Renal cortical epithelial cell (primary cell): Measurements from ENCODE around the gene KIF23. TPM values are rescaled to one million over a fixed set of nuclear protein-coding genes. Genes with fewer than 3 reads are reported as not detected.
A peak's percentile ranks its signal among the peaks of the same experiment; 100 is the strongest.

Experiments
- DNase-seq: peaks from one replicate; pipeline ENCODE4 v3.0.0-alpha.2; 2011; ENCODE audit warnings: low read depth
- total RNA-seq: library from RNA; depleted of rRNA; stranded (reverse); fragments of >200 nt; gene quantifications from 2 replicates; pipeline ENCODE4 v1.2.3, GENCODE V29; 2014

Gene KIF23
- total RNA-seq, 1 donor from 2014 or later = 5.8 TPM

DNA sequence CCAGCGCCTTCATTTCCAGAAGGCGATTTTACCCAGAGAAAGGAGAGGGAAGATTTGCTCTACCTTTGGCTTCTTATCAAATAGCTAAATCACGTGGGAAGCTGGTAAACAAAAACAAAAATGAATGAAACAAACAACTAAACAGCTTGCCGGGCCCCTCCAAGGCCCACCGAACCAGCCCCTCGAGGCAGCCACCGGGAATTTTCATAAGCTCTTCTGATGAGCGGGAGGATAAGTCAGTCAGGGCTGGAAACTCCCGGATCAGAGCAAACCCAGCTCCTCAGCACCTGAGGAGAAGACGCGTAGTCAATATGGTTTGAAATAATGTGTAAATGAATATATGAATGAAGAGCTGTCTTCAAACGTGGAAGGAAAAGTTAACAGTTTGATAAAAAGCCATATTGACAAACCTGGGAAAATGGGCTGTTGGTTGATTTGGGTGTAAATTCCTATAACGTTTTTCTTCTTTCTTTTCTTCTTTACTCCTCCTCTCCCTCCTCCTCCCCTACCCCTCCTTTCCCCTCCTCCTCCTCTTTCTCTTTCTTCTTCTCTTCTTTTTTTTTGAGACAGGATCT, 49.1 kb downstream of the KIF23 start:
- DNase-seq = no peak

DNA sequence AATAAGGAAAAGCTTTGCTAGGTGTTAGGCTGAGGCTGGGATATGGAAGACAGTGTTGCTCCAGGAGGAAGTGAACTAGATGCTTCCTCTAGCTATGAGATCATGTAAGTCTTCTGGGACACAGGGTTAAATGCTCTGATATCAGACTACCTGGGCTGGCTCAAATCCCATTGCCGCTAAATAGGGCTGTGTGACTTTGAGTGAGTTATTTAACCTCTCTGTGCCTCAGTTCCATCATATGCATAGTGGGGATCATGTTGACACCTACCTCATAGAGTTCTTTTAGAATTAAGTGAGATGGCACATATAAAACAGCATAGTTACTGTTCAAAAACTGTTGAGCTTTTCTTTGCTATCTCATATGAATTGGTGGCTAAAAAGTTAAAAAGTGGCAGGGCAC, 51.1 kb downstream of the KIF23 start:
- DNase-seq = no peak

DNA sequence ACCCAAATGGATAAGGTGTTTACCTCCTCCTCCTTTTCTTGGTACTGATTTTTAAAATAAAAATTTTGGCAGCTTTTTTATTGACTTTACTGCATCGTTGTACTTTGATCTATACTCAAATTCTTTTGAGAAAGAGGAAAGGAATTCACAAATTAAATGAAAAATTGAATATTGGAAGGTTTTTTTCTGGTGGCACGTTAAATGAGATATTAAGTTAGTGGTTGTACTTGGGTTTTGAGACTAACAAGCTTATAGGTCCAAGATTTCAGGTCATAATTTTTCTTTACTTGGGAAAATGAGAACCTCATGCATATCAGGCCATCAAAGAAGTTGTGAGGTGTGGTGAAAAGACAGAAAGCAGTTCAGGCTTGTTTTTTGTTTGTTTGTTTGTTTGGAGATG, 52.6 kb downstream of the KIF23 start:
- no peak for DNase-seq

DNA sequence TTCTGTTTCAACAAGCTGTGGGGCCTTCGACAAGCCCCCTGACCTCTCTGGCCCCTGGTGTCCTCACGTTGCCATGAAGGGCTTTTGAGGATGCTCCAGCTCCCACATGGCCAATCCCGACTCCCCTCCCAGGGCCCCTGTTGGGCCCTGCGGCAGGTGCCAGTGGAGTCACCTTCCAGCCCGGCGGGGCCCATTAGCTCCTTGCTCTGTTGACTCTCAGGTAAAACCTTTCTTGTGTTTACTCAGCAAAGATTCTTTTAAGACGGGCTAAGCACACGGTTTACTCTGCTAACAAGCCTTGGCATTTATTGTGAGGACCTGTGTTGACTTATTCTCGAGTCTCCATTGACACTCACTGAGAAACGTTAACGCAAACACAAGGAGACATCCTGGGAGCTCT, 53.5 kb downstream of the KIF23 start:
- DNase-seq = no peak

DNA sequence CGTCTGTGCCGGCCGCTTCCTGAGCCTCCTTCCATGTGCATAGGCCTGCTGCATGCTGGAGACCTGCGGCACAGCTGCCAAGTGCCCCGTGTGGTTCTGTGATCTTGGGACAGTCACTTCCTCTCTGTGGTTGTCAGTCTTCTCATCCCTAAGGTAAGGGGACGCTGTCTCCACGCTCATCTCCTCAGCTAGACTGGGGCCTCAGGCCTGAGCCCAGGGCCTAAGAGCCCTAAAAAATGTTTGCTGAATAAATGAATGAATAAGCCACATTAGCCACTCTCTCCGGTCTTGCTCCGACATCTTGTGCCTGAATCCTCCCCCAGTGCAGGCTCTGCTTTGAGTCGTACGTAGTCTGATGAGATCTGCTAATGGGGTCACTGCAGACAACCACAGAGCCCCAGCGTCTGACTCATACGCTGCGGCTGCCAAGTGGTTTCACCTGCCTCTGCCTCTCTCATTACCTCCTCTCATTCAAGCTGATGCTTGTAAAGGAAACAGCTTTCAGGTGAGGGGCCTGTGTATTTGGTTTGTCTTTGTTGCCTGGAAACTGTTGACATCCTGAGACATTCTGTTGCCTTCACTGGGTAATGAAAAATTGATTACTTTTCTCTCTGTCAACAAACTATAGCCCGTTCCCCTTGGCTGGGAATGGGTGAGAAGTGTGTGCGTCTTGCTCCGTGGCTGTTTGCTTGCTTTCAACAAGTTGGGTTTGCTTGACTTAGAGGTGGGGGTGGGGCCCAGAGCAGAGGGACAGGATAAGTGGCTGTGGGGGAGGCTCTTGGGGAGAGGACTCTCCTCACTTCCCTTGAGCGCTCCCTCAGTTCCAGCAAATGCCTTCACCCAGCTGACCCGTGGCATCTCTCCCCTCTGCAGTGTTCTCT, 54.3 kb downstream of the KIF23 start:
- DNase-seq = peak; percentile 94

DNA sequence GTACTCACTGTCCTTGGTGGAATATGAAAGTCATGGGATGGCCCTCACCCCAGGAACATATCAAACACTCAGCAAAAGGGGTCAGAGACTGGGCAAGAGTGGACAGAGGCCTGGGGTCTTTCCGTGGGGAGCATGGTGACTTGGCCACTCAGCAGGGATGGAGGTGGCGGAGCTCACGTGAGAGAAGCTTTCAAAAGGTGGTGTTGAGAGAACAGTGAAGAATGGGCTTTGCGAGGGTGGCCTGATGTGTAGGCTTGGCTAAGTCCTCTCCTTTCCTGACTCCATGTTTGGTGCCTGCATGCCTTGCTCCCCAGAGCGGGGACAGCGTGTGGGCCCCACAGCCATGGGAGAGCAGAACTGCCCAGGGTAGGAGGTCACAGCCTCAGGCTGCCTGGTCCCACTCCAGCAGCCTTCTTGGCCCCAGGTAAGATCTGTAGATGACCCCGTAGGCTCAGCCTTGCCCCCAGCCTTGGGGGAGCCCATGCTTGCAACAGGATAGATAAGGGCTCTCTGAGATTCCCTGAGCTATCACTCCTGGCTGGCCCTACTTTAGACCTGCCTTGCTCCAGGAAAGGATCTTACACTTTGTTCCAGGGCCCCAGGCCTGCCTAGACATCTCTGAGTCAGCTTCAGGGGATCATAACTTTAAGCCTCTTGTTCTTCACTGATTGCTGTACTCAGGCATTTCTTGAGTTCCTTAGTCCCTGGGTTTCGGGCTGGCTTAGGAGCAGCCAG, 55.5 kb downstream of the KIF23 start:
- peak; percentile 61 for DNase-seq

DNA sequence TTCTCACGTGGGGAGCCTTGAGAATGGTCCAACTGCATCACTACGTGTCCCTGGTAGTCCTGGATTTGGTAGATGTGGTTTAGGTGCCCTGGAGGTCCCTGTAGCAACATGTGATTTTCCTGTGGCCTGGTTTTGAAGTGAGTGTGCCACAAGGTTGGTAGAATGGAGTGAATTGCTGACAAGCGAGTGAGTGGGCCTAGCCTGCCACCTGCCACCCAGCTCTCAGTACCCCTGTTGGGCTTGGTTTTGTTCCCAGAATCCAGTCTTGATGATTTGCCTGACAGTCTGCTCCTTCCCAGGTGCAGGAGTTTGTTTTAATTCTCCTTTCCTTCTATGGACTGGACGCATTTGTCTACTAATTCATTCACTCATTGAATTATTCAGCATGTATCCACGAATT, 57.9 kb downstream of the KIF23 start:
- no peak for DNase-seq

DNA sequence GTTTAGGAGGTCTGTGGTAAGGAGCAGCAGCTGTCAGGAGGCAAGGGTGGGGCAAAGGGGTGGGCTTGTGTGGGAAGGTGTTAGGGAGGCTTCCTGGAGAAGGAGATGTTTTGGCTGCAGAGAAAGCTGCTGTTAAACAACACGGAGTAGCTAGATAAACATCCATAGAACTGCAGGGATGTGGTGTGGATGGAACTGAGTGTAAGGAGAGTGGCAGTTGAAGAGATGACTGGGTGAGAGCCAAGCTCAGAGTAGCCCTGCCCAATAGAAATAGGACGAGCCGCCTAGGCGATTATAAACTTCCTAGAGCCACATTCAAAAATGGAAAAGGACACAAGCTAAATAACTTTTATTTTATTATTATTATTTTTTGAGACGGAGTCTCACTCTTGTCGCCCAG, 58.4 kb downstream of the KIF23 start:
- no peak for DNase-seq

DNA sequence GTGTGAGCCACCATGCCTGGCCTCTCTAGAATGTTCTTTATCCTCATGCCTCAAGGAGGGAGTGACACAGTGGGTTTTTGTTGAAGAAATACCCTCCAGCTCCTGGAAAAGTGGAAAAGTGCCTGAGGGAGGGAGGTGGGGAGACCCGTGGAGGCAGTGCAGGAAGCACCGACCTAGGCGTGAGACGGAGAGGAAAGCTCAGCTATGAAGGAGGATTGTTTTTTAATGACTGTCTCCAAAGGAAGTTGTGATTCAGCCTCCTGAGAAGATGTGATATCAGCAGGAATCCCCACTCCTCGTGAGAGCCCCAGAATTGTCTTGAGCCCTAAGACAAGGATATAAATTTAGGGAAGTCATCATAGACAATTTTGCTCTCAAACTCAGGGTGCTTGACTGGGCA, 60.1 kb downstream of the KIF23 start:
- DNase-seq = no peak

DNA sequence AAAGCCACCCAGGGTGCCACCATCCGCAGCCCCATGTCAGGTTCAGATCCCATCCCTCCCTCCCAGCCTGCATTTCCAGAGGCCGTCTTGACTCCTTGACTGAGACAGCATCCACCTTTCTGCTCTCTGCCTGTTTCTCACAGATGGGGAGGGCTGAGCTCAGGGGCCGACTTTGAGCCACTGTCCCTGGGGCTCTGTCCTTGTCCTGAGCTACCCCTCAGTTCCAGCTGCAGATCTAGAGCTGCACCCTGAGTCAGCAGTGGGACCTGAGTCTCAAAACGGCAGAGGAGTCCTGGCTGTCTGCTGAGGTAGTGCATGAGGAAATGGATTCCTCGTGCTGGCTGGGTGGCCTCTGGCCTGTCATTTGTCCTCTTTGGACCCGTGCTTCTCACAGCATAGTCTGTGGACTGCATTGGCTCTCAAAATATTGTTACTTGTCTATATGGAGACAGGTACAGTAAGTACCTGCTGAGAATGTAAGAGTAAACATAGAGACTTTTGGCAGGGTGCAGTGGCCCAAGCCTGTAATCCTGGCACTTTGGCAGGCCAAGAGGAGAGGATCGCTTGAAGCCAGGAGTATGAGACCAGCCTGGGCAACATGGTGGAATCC, 60.8 kb downstream of the KIF23 start:
- DNase-seq = no peak

DNA sequence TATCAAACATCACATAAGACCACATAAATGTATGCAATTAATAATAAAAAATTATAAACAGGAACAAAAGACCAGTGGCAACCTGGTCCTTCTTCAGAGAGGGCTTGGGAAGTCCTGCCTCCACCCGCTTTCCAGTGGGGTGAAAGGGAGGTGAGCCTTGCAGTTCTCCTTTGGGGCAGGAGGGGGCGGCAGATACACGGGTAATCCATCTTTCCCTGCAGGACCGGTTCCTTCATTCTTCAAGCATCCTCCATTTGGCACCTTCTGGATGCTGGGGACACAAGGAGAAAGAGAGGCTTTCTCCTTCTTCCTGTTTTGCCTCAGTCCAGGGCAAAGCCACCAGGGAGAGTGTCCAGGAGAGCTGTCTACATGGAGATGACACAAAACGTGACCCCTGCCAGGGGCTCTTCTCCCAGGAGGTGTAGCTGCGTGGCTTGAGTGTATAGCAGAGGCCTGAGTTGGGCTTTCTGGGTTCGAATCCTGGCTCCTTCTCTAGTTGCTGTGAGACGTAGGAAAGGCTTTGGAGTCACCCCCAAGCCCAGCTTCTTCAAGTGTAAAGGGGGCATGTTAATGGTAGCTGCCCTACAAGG, 61.7 kb downstream of the KIF23 start:
- peak; percentile 52 for DNase-seq

DNA sequence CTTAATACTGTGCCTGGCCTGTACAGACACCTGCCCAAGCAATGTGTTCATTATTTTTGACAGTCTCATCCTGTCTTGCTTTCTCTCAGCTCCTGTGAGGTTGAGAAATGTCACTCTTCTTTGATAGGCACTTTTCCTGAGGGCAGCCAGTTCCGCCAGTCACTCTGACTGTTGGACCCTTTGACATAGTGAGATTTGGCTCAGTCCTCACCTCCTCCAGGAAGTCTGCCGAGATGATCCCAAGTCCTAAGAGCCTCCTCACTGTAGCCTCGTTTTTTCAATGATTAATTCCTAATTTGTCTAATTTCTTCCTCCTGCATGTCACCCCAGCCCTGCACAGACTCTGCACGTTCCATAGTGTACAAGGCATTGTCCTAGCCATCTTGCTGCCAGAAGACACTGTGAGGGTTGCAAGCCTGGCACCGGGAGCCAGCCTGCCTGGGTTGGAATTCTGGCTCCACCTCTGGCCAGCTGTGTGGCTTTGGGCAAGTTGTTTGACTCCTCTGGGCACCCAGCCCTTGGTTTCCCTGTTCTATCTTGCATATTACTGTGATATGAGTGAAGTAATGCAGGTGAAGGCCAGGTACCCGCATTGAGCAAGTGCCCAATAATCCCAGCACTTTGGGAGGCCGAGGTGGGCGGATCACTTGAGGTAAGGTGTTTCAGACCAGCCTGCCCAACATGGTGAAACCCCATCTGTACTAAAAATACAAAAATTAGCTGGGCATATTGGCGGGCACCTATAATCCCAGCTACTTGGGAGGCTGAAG, 62.7 kb downstream of the KIF23 start:
- DNase-seq = no peak

DNA sequence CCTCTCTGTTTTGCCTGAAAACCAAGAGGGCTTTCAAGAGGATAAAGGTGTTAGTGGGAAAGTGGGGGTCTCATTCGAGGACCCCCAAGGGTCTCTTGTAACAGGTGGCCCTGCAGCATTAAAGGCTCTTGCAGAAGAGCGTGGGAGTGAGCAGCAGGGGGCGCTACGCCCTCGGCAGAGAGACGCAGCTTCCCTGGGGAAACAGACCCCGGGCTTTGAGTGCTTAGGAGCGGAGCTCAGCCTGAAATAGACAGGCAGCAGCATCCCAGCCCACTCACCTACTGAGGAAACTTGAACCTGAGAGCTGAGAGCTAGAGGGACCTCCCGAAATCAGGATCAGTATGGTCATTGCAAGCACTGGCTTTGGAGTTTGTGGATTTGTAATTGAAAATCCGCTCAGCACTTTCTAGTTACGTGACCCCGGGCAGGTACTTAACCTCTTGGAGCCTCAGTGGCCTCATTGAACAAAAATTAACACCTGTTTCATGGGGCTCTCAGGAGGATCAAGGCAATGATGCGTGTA, 64.2 kb downstream of the KIF23 start:
- DNase-seq = peak; percentile 31

DNA sequence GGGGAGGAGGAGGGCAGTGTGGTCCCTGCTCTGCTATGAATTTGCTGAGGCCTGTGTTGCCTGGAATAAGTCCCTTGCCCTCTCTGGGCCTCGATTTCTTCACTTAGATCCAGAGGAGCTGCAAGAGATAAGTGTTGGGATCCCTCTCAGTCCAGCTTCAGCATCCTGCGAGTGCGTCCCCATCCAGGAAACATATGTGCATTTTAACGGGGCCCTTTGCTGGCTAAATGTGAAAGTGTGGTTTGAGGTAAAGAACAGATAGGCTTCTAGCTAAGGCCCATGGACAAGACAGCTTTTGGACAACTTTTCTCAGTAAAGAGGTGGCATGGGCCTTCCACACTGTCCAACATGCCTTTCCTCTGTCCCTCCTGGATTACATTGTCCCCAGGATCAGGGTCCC, 64.9 kb downstream of the KIF23 start:
- no peak for DNase-seq

DNA sequence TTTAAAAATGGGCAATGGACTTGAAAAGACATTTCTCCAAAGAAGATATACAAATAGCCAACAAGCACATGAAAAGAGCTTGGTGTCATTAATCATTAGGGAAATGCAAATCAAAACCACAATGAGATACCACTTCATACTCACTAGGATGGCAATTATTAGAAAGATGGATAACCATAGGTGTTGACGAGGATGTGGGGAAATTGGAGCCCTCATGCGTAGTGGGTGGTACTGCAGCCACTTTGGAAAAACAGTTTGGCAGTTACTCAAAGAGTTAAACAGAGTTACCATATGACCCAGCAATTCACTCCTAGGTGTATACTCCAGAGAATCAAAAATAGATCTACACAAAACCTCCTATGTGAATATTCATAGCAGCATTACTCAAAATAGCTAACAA, 65.8 kb downstream of the KIF23 start:
- DNase-seq = no peak

DNA sequence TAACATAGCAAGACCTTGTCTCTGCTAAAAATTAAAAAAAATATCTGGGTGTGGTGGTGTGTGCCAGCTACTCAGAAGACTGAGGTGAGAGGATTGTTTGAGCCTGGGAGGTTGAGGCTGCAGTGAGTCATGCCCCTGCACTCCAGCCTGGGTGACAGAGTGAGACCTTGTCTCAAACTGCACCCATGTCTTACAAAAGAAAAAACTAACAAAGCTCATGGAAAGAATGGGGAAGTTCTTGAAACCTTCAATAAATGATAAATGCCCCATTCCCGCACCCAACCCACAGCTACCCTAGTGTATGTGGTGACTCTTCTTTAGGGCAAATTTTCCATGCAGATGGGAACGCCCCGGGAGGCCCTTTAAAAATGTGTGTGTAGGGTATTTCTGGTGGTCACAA, 66.8 kb downstream of the KIF23 start:
- DNase-seq = peak; percentile 39

DNA sequence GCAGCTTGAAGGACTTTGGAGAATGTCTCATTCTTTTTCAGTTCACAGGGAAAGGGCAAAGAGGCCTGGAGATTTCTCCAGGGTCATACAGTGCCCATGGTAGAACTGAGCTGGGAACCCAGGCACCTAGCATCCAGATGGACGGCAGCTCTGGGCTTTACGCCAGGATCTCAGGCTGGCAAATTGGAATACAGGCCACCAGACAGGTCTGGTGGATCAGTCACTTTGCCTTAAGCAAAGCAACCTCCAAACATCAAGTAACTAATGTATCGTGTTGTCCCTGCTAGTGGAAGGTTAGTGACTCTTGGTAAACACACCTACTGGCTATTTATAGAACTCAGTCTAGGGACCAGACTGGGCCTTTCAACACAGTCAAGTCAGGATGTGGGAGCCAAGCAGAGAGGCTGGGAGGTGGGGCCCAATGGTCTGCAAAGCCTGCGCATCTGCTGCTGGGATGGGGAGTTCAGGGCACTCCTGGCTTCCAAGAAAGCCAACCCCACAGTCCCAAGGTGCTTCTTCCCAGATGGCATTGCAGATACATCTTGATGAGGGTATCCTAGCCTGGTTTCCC, 68.6 kb downstream of the KIF23 start:
- no peak for DNase-seq

DNA sequence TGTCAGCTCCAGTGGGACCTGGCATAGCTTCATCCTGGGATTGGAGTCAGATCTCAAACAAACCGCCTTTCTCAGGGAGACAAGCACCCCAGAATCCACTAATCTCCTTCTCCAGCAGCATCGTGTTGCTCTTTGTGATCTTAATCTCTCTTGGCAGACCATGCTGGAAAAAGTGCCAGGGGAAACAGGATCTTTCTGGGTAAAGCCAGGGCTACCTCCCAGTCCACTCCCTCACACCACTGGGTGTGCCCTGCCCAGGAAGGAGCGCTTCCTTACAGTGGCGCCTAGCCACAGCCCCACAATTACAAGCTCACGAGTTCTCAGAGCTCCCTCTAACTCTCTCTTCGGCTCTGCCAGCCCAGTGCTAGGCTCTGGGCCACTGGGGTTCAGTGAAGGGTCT, 70.7 kb downstream of the KIF23 start:
- DNase-seq = no peak

DNA sequence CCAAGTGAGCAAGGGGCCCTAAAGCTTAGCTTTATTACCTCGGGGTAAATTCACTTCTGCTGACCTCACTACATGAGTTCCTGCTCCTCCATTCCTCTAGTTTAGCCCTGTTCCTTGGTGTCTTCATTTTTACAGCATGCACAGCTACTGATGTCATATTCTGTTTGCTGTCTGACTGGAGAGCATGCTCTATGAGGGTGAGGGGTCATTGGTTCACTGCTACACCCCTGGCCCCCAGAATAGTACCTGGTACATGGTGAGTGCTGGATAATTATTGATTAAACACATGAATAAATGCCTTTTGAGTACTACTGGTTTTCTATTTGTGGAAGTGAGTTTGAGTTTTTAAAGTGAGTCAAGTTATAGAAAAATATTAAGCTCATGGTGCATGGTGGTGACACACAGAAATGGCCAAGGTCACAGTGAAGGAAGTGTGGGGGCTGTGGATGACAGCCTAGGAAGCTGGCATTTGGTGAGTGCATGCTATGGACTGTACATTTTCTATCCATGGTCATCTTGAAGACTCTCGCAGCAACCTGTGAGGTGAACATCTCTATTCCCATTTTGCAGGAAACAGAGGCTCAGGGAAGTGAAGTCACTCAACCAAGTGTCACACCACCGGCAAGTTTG, 72.4 kb downstream of the KIF23 start:
- DNase-seq = no peak

DNA sequence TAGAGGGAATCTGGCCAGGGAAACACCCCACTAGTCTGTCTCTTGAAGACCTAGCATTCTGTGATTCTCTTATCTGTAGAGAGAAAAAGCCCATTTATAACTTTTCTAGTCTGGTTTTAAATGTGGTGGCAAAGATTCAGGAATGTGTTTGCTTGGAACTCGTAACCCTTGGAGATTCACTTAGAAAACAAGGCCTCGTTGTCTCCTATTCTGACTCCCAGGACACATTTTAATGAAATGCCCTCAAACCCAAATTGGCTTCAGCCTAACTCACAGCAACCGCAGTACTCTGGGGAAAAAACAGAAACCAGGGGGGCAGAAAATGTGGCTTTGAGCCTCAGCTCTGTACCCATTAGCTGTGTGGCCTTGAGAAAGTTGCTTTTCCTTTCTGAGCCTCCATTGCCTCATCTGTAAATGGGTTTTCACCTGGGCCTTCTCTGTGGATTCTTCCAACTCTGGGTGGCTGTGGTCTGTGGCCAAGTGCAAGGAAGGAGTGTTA, 75.0 kb downstream of the KIF23 start:
- no peak for DNase-seq
